HG02938 (cell line): Measurements from ENCODE around the gene TP53RK.

Experiments used
- ATAC-seq: cut with Tn5 transposase; IDR thresholded peaks from one replicate; pipeline ENCODE4 v1.9.1; 2021; ENCODE audit warnings: mild to moderate bottlenecking, moderate library complexity; ENCODE audit not compliant: unreplicated experiment

Gene TP53RK

DNA sequence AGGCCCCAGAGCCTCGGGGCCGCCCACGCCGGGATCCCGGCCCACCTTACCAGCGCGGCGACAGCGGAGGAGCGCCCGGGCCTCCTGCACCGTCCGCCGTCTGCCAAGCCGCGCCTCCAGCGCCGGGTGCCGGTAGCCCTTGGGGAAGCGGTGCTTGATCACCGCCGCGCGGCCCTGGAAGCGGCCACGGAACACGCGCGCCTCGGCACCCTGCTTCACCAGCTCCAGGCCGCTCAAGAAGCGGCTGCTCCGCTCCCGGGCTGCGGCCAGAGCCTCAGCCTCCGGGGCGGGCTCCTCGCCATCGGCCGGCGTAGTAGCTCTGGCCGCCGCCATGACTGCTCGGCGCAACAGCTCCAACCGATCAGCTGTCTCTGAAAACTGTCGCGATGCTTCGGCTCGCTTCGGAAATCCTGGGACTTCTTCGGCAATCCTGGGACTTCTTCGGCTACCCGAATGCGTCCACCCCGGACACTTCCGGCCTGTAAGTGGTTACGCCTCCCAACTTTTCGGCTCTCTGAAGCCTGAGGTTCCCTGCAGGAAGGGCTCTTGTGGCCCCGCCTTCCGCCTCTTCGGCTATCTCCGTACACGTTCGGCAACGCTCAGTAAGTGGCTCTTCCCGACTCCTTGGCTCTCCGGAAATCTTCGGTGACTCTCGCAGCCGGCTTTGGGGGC, at the start of gene TP53RK:
Gene TP53RK (minus strand): TSS at position 363 of the 672 bp plus-strand sequence. CDS start 30 bp downstream, at position 333.
- ATAC-seq: peak; percentile 96

DNA sequence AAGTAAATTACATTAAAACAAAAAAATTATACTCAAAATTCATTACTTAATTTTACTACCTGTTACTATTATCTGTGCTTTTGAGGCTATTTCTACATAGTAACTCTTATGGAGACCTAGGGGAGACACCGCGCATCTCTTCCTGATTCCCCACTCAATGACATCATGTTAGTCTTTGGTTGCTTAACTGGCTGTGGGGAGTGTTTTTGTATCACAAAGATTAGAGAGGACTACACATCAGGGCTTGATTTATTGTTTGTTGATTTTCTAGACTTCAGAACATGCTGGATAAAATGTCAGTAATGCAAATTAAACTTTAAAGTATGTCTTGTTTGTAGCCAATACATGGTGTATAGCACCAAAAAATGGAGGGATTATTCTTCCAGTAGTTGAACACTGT, 46.2 kb upstream of the TP53RK start:
- ATAC-seq: no peak

DNA sequence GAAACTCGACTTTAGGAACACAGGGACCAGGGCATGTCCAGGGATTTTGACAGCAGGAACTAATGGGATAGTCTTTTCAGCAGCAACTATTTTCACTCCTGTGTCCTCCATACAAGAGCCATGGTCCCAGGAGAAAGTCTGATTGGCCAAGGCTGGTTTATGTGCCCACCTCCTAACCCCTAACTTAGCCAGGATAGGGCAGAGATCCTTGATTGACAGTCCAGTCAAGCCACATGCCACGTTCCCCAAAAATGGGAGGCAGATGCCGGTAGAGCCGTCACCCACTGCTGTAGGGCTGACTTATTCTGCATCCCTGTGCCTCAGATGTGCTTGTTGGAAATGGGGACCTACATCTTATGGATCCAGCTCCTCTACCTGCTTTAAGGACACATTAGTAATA, 42.5 kb upstream of the TP53RK start:
- no peak for ATAC-seq

DNA sequence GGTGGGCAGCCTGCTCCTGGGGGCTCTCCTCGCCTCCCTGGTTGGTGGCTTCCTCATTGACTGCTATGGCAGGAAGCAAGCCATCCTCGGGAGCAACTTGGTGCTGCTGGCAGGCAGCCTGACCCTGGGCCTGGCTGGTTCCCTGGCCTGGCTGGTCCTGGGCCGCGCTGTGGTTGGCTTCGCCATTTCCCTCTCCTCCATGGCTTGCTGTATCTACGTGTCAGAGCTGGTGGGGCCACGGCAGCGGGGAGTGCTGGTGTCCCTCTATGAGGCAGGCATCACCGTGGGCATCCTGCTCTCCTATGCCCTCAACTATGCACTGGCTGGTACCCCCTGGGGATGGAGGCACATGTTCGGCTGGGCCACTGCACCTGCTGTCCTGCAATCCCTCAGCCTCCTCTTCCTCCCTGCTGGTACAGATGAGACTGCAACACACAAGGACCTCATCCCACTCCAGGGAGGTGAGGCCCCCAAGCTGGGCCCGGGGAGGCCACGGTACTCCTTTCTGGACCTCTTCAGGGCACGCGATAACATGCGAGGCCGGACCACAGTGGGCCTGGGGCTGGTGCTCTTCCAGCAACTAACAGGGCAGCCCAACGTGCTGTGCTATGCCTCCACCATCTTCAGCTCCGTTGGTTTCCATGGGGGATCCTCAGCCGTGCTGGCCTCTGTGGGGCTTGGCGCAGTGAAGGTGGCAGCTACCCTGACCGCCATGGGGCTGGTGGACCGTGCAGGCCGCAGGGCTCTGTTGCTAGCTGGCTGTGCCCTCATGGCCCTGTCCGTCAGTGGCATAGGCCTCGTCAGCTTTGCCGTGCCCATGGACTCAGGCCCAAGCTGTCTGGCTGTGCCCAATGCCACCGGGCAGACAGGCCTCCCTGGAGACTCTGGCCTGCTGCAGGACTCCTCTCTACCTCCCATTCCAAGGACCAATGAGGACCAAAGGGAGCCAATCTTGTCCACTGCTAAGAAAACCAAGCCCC, 36.2 kb upstream of the TP53RK start:
- ATAC-seq: no peak

DNA sequence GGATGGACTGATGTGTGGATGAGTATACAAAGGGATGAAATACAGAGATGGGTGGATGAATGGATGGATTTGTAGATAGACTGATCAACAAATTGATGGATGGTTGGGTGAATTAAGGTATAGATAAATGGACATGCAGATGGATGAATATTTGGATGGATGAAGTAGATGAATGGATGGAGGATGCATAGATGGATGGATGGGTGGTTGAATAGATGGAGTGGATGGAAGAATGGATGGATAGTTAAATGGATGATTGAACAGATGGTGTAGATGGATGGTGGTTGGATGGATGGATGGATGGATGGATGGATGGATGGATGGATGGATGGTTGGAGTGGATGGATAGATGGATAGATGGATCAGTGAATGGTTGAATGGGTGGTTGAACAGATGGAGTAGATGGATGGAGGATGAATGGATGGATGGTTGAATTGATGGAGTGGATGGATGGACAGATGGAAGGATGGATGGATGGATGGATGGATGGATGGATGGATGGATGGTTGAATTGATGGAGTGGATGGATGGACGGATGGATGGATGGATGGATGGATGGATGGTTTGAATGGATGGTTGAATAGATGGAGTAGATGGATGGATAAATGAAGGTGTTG, 35.2 kb upstream of the TP53RK start:
- ATAC-seq: no peak

DNA sequence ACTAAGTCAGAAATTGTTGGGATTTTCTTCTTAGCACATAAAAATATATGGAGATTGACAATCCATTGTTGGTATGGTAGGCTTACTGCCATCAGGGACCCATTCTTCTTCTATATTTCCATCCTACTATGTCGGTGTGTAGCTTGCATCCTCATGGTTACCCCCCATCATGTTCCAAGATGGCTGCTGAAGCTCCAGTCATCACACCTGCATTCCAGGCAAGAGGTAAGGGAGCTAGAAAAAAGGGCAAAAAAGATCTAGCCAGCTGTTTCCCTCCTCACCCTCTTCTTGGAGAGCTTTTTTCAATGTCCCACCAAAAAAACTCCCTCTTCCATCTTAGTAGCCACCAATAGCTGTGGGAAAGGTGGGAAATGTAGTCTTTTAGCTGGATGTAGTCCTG, 33.8 kb upstream of the TP53RK start:
- no peak for ATAC-seq

DNA sequence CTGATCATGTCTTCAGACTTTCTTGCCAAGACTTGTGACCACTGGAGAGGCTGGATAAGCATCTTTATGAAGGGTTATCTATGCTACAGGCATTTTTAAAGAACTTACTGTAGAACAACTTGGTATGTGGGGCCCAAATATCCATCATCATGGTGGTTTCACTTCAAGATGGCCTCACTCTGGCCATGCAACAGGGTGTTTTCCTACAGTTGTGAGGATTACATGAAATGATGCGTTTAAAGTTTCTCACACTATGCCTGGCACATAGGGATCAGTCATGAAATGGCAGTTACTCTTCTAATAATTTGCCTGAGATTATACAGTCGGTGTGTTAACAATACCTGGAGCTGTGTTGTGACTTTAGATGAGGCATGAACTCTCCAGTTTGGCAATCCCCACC, 33.2 kb upstream of the TP53RK start:
- ATAC-seq: no peak

DNA sequence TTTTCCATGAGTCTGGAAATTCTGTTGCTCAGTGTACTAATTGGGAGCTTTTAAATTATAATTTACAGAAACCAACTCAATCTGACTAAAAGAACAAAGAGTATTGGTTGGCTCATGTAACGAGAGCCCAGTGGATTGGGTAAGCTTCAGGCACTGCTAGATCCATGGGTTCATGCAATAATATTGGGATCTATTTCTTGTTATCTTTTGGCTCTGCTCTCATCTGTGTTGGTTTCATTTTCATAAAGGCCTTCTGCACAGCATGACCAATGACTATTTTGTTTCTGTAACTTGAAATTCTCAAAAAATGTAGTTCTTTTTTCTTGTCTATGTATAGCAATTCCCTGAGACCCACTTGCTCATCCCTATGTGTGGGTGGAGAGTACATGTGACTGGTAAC, 32.2 kb upstream of the TP53RK start:
- no peak for ATAC-seq

DNA sequence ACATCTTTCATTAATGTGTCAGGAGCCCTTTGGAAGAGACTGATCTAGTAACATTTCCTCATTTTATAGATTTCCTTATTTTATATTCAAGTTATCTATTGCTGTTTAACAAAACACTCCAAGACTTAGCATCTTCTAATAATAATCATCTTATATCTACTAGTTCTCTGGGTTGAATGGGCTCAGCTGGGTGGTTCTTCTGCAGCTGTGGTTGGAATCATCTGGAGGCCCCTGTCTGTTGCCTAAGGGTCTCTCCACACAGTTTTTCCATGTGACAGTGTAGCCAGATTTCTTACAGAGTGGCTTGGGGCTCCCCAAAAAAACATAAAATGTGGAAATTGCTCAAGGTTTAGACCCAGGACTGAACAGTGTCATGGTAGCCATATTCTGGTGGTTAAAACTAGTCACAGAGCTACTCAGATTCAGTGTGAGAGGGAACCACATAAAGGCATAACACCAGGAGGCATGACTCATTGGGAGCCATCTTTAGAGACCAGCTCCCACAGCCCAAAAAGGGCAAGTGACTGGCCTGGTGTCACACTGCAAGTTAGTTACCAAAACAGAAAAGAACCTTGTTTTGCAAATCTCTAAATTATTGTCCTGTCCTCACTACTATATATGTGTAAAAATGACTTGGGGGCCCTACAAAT, 31.7 kb upstream of the TP53RK start:
- no peak for ATAC-seq

DNA sequence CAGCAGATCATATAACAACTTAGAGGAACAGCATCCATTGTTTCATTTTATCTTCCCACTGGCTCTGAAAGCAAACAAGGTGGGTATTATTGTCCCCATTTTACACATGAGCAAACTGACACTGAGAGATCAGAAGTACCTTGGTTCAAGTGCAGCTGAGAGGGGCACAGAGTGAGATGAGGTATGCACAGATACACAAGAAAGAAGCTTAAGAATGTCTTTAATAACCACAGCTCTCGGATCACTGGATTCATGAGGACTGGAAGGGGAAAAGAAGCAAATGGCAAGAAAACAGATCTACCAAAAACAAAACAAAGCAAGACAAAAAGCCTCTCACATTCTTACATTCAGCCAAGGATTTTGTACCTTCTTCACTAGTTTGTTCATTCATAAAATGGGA, 30.8 kb upstream of the TP53RK start:
- no peak for ATAC-seq

DNA sequence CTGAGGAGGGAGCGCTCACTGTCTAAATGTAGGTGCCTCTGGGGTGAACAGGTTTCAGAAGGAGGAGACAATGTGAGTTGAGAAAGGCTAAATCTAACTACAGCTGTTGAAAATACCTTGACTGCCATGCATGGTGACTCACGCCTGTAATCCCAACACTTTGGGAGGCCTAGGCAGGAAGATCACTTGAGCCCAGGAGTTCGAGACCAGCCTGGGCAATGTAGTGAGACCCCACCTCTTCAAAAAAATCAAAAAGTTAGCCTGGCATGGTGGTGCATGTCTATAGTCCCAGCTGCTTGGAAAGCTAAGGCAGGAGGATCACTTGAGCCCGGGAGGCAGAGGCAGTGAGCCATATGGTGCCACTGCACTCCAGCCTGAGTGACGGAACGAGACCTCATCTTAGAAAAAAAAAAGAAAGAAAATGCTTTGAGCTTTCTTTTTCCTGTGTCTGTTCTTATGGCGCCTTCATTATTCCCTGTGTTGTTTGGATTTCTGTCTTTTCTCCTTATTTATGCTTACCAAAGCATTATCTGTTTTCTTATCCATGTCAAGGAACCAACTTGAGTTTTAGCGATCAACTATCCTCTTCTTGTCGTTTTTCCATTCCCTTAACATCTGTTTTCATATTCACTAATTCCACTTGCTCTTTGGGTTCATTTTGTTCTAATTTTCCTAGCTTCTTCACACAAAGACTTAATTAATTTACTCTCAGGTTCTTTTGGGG, 28.7 kb upstream of the TP53RK start:
- no peak for ATAC-seq

DNA sequence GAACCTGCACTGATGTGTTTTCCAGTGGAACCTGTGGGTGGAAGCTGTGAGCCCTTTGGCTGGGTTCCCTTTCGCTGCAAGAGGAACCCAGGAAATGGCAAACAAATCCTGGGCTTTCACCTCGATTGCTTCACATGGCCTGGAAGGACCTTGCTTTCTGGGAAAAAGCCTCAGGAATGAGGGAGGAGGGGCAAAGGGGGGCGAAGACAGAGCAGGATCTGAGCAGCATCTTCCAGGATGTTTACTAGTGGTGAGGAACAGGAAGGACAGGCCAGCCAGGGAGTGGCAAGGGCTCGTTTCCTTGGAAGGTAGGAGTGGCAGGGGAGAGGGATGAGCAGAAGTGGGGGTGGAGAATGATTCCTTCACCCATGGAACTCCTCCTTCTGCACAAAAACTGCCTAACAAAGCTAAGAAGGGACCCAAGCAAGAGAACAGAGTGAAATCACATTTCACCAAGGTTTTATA, 26.1 kb upstream of the TP53RK start:
- ATAC-seq: no peak

DNA sequence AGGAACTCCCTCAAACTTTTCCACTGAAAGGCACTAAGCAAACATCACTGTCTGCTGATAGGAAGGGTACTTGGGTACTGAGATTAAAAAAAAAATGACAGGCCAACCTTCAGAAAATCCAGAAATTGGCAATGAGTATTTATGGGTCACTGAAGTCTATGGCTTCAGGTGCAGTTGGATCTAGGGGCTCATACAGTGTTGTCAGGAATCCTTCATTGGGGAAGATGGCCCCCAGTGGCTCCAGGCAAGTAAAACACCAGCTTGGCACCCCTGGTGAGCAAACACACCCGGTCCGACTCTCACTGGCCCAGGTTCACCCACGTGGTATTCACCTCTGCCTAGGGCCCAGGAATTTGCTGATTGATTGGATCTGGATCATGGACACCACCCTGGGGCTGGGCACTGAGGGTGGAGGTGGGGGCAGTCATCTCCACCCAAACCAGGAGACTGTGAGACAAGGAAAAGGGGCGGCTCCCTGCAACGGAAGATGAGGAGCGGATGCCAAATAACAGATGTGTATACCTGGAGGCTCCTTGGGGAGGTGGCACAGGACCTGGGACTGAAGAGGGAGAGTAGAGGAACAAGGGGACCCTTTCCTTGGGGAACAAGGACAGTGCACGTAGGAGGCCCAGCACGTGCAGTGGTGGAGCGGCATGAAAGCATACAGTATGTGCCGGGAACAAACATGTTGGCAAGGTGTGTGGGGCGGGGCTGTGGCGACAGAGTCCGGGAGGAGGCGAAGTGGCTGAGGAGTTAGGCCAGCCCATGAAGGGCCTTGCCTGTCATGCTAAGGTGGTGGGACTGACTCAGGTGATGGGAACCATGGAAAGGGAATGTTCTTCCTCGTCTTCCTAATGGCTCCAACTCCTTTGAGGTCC, 25.0 kb upstream of the TP53RK start:
- no peak for ATAC-seq

DNA sequence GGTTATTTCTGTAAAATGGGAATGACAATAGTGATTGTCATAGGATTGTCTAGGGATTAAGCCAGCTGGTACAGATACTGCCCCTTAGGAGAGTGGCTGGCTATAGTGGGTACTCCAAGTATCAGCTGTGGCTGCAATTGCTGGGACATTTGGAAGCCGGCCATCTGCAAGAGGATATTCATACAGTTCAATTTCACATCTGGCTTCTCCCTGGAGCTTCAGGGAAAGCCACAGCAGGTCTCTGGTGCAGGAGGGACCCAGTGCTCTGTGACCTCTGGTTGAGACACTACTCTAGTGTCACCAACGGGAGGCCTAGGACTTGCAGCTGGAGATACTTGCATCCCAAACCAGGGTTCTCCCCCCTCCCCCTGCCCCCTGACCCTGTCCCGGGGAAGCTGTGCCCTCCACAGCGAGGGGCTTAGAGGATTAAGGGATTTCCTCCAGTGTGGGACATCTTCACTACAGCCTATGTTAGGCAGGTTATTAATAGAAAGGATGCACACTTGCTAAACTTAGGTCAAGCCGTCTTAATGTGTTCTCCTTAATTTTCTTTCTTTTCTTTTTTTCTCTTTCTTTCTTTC, 22.9 kb upstream of the TP53RK start:
- ATAC-seq: no peak

DNA sequence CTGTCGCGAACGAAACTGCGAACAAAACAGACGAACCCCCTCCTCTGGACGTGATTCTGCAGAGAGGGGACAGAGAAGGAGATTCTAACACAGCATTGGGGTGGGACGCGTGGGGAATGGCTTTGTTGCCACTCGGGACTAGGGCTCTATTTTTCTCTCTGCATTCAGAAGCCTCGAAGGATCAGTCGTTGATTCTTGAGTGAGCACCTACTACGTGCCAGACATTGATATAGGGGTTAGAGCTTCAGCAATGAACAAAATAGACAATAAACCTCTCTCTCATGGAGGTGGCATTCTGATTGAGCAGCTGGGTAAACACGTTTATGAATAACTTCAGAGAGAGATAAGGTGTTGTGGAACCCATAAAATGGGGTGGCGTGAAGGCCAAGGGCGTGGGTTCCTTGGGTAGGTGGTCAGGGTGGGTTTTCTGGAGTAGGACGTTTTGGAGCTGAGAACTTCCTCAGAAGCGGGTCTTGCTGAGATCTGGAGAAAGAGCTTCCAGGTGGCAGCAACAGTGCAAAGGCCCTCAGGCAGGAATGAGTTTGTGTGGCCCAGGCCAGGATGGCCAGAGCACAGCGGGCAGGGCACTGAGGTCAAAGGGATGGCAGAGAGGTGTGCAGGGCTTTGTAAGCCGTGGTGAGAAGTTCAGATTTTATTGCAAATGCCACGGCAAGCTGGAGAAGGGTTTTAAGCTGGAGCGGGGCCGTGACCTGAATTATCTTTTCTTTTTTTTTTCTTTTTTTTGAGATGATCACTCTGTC, 21.1 kb upstream of the TP53RK start:
- ATAC-seq: no peak

DNA sequence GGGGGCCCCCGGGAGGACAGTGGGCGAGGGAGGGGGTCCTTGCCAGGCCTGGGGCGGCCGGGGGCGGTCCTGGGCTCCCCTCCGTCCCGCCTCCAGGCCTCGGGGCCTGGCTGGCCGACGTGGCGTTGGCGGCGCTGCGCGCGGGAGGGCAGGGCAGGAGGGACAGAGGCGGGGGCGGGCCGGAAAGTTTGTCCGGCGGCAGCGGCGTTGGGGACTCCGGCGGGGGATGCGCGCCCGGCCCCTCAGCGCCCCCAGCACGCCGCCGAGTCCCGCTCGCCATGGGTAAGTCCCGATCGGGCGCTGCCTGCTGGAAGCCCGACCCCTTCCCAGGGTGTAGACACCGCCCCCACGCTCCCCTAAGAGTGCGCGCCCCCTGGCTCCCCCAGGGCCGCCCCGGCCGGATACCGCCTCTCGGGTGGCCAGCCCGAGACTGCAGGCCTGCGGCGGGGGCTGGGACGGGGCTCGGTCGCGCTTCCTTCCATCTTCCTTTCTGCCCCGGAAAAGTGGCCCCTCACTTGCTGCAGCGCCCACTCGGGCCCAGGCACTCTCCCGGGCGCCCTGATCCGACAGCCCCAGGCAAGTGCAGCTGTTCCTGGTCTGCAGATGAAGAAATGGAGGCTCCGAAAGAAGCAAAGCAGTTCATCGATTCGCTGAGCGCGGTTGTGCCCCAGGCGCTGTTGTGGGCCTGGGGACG, 20.4 kb upstream of the TP53RK start, which contains the start of gene SLC2A10:
Gene SLC2A10 (plus strand): TSS at position 191 of the 694 bp plus-strand sequence. CDS start 88 bp downstream, at position 279.
- no peak for ATAC-seq

DNA sequence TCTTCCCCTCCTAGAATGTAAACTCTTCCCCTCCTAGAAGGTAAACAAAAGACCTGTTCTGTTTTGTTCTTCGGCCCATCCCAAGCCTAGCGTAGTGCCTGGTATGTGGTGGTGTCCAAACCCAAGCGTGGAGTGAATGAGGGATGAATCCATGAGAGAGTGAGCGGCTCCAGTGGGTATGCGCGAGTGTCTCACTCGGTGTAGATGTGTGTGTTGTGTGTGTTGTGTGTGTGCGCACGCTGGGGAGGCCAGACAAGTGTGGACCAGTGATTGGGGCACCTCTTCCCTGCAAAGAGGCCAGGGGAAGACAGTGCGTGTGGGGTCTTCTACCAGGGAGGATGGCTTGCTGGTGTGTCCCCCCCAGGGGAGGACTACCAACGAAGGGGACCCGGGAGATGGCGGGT, 19.8 kb upstream of the TP53RK start:
- no peak for ATAC-seq
